ENCODE data around the gene PRODH2. TPM values are rescaled to one million over a fixed set of nuclear protein-coding genes. Genes with fewer than 3 reads are reported as not detected.

PRODH2 gene
- total and polyA plus RNA-seq, 2 of the 13 experiments (the other 11 are each of a cell fraction or from before 2014, with no cell fraction given), result 86.7 to 118 TPM

DNA sequence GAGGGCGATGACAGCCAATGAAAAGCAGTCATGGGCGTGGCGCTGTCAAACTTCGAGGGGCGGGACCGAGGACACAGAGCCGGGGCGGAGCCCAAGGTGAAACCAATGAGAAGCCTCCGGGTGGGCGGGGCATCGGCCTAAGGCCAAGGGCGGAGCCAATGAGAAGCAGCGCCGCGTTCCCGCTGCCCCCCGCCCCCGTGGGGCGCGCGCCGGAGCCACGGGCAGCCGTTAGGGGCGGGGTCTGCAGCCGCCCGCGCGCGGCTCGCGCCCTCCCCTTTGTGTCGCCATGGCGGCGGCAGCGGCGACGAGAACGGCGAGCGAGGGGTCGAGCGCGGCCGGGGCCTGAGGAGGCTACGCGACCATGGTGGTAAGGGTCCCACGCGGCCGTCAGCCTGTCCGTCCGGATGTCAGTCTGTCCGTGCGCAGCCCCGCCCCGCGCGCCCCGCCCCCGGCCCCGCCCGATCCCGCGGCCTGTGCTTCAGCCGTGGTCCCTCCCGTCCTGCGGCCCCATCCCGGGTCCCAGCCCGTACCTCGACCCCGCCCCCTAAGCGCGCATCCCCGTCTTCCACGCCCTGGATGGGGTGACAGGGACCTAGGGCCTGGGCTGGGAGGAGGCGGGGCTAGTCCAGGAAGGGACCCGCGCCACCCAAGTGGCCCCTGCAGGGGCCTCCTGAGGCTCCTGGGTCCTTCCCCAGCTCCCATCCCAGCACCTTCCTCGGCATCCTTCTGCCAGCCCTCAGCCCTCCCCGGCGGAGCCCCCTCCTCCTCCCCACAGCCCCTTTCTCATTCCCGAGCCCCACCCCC lies 37.1 kb downstream of the PRODH2 start, which contains the start of gene ARHGAP33:
ARHGAP33 (plus strand) TSS at position 267 of the 804 bp plus-strand sequence; CDS start at position 362, 95 bp downstream.
- 3% methylated on average over 15 of the region's 82 CpGs for WGBS (ENCODE audit: low lambda C conversion rate)
- intact Hi-C loops (cut with micrococcal nuclease; ENCODE audit: unreplicated experiment), result loop anchor here (5.0 kb wide), 1 partner anchor 37 kb away; the partner anchor contains the start of gene PRODH2
- H3K9ac ChIP-seq (ENCODE audit: insufficient read depth, low read depth, low read length), result peak within 1 kb of the TSS; percentile 34; the same call in 1 of the 2 replicates
- TF ChIP-seq TIGD3 (CRISPR knock-in tag; IDR thresholded peaks at IDR 0.05; ENCODE audit: borderline replicate concordance) (no peak), MAZ (IDR thresholded peaks at IDR 0.05; ENCODE audit: borderline replicate concordance, low read depth, low read length) (peak; percentile 69; the same call in 1 of the 2 replicates), MAZ (CRISPR knock-in tag; IDR thresholded peaks at IDR 0.05; ENCODE audit: low read depth) (0 out of 2 replicates have a peak, but pooled peaks have one; percentile 51), TAF15 (IDR thresholded peaks at IDR 0.05; ENCODE audit: low read depth, low read length, poor library complexity, severe bottlenecking) (no peak), CHD4 (IDR thresholded peaks at IDR 0.05; ENCODE audit: borderline replicate concordance, low read length) (no peak), MAX (IDR thresholded peaks at IDR 0.05) (peak; percentile 39; the same call in 1 of the 2 replicates), KAT2B (IDR thresholded peaks at IDR 0.05; ENCODE audit: borderline replicate concordance, low read depth, low read length) (no peak), ZNF646 (CRISPR knock-in tag; IDR thresholded peaks at IDR 0.05) (no peak), TGIF2 (CRISPR knock-in tag; IDR thresholded peaks at IDR 0.05) (peak; percentile 60; the same call in 1 of the 2 replicates), ZNF777 (CRISPR knock-in tag; IDR thresholded peaks at IDR 0.05) (no peak), ZNF30 (CRISPR knock-in tag; IDR thresholded peaks at IDR 0.05) (no peak), ELF3 (CRISPR knock-in tag; IDR thresholded peaks at IDR 0.05) (no peak), GLI4 (CRISPR knock-in tag; IDR thresholded peaks at IDR 0.05; ENCODE audit: borderline replicate concordance) (no peak)
- TF ChIP-seq, protein P1, sequence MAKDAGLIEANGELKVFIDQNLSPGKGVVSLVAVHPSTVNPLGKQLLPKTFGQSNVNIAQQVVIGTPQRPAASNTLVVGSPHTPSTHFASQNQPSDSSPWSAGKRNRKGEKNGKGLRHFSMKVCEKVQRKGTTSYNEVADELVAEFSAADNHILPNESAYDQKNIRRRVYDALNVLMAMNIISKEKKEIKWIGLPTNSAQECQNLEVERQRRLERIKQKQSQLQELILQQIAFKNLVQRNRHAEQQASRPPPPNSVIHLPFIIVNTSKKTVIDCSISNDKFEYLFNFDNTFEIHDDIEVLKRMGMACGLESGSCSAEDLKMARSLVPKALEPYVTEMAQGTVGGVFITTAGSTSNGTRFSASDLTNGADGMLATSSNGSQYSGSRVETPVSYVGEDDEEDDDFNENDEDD (CRISPR knock-in tag; IDR thresholded peaks at IDR 0.05; ENCODE audit: borderline replicate concordance), result peak; percentile 86

More for the DNA sequence above, 37.1 kb downstream of the PRODH2 start, which contains the start of gene ARHGAP33:
- FAIRE-seq (peak; percentile 85), ATAC-seq (peak; percentile 88), DNase-seq (ENCODE audit: low spot score) (peak; percentile 94)
- H3K4me2 ChIP-seq (ENCODE audit: low read depth, low read length), result peak within 1 kb of the TSS; percentile 89
- no peaks in the 10 kb centered on the region for H4K20me1 ChIP-seq (ENCODE audit: insufficient read depth, low read length)
- H3K9me3 ChIP-seq (ENCODE audit: low read length), result no peaks in the 10 kb centered on the region
- H3K79me2 ChIP-seq (ENCODE audit: insufficient read depth, low read length), result no peaks in the 10 kb centered on the region
- no peak within 1 kb of the TSS for H3K27ac ChIP-seq (ENCODE audit: extremely low read length, insufficient read depth, low read length)
- POLR2A ChIA-PET, result interaction anchor here (1.8 kb wide), 1 partner anchor 35 kb away, joined by 6 read pairs; no protein-coding TSS in a partner anchor
- BruUV-seq (replicated peaks), result no TSS peak
- H3K4me1 ChIP-seq (ENCODE audit: insufficient read depth, low read length), result peaks cover 43% of the 10 kb centered on the region
- no peaks in the 10 kb centered on the region; a peak in 1 of 5 replicates for H3K36me3 ChIP-seq (replicated peaks in 1 of 2; ENCODE audit: control insufficient read depth in 1 of 2, insufficient read depth in 2 of 2, low read length in 2 of 2)
- CTCF ChIA-PET (ENCODE audit: low intra/inter-chr PET ratio, low total read pairs), result no interaction called here
- in situ Hi-C loops (cut with HindIII; ENCODE audit: extremely low pct_ligation_motif_present, low pct_unique_long_range_greater_than_20kb), result no loop called here
- peak within 1 kb of the TSS; percentile 42 for H2AFZ ChIP-seq (ENCODE audit: low read length)
- H3K4me3 ChIP-seq (replicated peaks in 1 of 3; ENCODE audit: insufficient read depth in 1 of 3, low read depth in 2 of 3, low read length in 3 of 3), result peak within 1 kb of the TSS; percentile 62 to 78 (median 75)
- no peaks in the 10 kb centered on the region for H3K27me3 ChIP-seq (ENCODE audit: control insufficient read depth in 1 of 2, insufficient read depth in 2 of 2, low read length in 2 of 2)
